RPMI7951 (cell line): ENCODE data around the gene DCAKD. TPM values are rescaled to one million over a fixed set of nuclear protein-coding genes. Genes with fewer than 3 reads are reported as not detected.

ENCODE experiments used
- DNase-seq: peaks from one replicate; pipeline ENCODE4 v3.0.0-alpha.2; 2012; ENCODE audit warnings: low read depth
- total RNA-seq: library from RNA; depleted of rRNA; stranded (reverse); fragments of >200 nt; shearing (Covaris generic); gene quantifications from 2 replicates; pipeline ENCODE4 v1.2.3, GENCODE V29; 2014

The DCAKD gene
- total RNA-seq, 1 experiment from 2014 or later = 35.9 TPM

DNA sequence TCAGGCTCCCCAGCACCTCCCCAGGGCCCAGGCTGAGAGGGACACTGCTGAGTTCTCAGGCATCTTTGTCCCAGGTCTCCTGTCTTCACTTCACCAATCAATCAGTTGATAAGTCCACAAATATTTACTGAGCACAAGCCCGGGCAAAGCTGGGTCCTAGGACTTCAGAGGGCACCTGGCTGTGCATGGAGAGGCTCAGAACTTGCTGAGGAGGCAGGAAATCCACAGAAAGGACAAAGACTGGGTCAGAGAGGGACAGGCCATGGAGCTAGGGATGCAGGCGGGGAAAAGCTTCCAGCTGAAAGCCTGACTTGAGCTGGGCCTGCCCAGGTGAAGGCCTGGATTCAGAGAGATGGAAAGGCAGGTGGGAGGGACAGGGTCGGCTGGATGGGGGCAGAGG is 50.1 kb downstream of the DCAKD start:
- no peak for DNase-seq

DNA sequence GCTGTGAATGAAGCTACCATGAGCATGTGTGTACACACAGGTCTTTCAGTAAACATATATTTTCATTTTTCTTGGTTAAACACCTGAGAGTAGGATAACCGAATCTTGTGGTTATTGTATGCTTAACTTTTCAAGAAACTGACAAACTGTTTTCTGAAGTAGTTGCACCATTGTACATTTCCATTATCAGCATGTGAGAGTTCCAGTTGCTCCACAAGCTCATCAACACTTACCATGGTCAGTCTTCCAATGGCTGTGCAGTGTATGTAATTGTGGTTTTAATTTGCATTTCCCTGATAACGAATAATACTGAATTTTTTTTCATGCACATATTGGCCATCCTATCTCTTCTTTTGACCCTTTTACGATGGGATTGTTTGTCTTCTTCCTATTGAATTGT is 52.0 kb downstream of the DCAKD start:
- DNase-seq = no peak

DNA sequence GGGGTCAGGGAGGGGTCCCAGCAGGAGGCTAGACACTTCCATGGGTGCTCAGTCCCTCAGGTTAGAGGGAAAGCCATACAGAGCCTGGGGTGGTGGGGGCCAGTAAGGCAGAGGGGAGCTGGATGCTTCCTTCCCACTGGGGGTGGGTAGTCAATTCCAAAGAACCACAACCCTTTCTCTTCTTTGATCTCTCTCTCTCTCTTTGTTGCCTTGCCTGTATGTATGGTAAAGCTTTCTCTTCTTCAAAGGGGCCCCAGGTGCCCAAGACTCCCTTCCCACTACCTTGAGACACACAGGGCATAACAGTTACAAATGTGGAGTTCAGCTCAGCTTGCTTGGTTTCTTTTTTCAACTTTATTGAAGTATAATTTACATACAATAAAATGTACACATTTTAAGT is 52.8 kb downstream of the DCAKD start:
- no peak for DNase-seq

DNA sequence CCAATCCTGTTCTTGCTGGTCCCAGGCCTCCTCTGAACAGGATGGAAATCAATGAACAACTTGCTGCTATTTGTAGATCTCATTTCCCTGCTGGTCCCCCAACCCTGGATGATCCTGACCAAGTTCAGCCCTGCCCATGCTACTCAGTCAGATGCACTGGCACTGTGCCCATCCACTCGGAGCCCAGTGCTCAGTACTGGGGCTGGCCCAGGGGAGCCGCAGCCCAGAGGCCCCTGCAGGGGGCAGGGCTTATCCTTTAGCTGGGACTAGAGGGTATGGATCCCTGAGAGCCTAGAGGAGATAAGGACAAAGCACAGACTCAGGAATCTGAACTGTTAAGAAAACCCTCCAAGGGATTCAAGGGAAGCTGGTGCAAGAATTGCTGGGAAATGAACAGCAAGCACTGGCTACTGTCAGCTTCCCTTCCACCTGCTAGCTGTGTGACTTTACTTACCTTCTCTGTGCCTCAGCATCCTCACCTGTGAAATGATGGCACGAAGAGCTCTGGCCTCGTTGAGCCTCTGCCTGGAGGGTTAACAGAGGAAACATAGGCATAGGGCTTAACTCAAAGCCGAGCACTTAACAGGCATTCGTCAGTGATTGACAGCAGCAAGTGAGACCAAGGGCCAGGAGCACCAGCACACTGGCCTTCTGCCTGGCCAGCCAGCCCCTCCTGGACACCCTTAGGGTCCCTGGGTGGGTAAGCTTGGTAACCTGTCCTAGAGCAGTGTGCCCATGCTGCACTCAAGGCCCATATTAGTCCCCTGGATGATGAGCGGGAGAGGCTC is 53.5 kb downstream of the DCAKD start:
- DNase-seq = peak; percentile 18

DNA sequence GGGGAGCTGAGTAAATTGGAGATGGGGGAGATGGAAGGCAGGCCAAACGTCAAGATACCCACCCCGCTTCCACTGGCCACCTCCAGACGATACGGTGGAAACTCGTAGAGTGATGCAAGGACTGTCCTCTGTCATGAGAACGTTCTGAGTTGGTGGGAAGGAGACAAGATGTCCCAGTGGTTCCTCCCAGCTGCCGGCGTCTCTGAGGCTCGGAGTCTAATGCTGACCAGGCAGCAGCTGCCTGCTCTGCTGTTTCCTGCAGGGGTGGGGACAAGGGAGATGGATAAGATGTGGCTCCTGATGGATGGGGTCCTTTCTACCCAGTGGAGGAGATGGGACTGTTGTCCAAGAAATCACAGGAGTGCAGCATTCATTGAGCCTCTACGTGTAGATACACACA is 55.1 kb downstream of the DCAKD start:
- no peak for DNase-seq

DNA sequence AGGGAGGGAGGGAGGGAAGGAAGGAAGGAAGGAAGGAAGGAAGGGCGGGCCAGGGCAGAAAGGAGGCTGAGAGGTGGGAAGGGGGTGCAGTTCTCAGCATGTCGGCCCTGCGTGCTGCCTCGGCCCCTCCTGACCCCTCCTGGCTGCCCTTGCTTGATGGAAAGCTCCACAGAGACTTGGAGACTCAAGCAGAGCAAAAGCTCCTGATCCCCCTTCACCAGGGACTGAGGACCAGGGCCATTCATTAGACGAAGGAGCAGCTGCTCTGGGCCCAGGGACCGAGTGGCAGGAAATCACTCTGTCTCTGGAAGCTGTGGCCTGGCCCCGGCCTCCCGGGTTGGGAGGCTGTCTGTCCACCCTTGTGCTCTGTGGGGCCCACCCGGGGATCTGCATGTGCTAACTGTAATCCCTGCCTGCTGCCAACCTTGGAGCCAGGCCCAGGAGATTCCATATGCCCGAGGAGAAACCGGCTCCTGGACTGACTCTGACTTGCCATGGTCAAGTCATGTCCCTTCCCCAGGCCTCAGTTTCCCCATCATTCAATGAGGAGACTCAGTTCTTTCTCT is 55.9 kb downstream of the DCAKD start:
- DNase-seq = no peak

DNA sequence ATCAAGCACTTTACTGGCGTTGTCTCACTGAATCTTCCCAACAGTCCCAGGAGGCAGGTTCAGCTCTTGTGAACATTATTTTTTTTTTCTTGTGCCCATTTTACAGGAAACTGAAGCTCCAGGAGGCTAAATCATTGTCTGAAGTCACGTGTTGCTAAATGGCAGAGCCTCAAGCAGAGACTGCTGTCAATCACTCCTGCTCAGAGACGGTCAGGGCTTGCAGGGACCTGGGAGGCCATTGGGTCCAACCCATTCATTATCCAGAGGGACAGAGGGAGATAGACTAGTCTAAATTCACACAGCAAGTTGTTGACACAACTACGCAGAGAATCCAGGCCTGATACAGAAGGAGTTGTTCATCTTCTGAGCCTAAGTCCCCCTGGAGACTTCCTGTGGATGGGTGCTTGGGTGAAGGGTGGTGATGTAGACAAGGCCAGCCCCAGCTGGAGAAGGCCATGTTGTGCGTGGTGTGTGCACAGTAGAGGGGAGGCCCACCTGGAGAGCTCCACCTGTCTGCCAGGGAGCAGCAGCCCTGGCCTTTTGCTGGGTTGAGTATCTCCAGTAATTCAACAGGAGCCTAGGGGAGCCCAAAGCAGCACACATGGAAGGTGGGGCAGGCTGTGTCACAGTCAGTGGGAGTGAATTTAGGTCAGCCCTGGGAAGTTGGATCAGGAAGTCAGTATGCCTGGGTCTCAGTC is 59.0 kb downstream of the DCAKD start:
- DNase-seq = no peak

DNA sequence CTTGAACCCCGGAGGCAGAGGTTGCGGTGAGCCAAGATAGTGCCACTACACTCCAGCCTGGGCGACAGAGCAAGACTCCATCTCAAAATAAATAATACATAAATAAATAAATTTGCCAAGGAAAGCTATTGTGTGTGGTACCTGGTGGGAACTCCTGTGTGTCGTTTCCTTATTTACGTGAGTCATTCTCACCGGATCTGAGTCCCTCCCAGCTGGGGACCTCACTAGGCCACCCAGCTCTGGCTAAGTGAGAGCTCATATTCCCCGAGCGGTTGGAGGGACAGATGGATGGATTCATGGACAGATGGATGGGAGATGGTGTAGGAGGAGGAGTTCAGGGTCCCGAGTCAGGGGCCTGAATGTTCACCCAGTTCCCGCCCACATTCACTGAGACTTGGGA is 60.4 kb downstream of the DCAKD start:
- no peak for DNase-seq

DNA sequence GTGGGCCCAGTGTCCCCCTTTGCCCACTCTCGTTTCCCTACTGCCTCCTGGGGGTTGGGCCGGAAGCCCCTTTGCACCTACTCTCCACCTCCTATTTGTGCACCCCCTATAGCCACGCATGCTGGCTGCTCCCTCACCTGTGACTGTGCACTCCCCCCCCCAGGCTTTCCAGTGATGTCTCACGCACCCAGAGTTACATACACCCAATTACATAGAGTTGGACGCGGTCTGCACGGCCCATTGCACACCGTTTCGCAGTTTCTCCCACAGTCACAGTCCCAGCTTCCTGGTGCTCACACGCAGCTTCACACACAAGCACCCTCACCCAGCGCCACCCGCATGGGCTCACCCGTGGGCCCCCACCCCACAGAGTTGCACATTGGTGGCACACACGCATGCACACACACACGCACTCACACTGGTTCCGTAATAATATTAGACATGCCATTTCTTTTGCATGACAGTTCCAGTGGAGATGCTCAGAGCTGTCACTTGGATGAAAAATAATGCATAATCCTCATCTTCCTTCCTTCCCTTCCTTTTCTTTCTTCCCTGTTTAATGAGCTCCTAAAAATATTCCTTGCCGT is 61.8 kb downstream of the DCAKD start:
- no peak for DNase-seq

DNA sequence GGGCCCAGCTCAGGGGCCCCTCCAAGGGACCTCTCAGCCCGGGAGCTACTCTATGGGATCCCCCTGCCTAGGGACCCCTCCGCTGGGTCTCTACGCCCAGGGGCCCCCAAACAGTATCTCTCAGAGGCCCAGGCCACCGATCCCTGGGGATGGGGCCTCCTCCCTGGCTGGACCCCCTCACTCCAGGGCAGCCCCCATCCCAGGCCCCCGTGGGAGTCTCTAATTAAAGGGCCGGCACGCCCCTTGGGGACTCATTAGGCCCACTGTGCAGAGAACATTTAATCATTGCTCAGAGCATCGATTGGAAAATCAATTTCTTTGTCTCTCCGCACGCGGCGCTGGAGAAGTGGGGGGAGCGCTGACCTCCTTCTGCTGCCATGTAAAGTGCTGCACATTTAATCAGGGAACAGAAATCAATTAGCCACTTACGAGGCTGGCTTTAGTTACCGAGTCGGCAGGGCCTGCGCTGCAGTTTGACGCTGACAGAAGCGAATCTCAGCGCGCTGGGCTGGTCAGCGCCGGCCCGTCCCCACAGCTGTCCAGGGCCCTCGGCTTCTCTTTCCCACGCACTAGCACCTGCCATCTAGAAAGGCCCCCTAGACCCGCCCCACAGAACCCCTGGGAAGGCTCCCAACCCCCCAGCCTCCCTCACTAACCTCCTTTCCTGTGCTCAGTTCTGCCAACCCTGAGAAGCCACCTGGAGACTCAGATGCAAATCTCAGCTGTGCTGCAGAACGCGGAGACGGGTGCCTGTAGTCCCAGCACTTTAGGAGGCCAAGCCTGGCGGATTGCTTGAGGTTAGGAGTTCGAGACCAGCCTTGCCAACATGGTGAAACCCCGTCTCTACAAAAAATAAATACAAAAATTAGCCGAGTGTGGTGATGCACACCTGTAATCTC is 63.1 kb downstream of the DCAKD start:
- no peak for DNase-seq

DNA sequence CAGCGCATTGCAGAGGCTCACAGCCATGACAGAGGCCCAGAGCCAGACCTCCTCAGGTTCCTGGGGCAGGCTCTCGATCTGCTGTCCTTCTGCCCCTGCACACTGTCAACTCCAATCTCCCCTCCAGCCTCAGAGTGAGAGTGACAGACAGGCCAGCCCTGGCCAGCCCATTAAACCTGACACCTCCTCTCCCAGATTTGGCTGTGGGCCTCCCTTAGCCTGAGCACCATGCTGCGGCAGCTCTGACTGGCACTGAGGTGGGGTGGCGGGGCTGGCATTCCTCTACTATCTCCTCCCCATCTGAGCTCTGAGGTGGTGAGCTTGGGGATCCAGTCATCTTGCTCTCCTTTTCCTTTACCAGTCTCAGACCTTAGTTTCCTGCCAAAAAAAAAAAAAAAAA is 67.9 kb downstream of the DCAKD start:
- no peak for DNase-seq

DNA sequence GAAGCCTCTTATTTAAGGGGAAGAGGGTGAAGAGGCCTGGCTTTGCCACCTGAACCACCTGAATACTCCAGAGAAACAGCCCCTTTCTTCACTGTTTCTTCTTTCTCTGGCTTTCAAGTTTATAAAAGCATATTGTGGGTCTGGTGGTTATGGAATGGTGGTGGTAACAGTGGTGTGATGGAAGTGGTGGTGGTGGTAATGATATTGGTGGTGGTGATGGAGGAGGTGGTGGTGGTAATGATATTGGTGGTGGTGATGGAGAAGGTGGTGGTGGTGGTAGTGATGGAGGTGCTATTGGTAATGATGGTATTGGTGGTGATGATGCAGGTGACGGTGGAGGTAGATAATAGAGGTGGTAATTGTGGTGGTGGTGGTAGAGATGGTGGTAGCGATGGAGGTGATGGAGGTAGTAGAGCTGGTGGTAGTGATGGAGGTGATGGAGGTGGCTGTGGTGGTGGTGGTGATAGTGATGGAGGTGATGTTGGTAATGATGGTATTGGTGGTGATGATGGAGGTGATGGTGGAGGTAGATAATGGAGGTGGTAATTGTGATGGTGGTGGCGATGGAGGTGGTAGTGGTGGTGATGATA is 69.2 kb downstream of the DCAKD start:
- DNase-seq = no peak

DNA sequence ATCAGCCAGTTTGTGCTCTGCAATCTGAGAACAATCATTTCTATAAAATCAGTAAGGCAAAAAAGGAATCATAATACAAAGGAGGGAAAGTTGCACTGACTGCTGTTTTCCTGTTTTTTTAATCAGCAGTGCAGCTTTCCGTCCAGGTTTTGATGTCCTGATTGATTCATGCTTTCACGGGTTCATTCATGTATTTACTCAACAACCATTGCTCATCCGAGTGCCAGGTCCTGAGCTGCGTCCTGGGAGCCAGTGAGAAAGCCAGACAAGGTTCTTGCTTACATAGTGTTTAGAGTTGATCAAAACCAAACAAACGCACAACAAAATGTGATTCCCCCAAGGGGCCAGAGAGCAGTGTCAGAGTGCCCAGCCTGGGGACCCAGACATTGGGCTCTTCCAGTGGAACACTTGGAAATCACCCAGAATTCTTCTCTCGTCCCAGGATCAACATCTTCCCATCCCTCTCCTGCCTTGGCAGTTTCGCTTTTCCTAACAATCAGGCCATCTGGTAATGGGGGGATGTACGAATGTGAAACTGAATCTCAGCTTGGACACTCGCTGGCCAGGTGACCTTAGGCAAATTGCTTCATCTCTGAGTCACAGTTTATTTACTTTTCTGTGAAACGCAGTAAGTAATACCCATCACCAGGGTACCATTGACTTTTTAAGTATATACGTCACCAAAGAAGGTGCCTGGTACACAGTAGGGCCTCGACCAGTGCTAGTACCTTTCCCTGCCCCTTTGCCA is 70.0 kb downstream of the DCAKD start:
- peak; percentile 83 for DNase-seq

DNA sequence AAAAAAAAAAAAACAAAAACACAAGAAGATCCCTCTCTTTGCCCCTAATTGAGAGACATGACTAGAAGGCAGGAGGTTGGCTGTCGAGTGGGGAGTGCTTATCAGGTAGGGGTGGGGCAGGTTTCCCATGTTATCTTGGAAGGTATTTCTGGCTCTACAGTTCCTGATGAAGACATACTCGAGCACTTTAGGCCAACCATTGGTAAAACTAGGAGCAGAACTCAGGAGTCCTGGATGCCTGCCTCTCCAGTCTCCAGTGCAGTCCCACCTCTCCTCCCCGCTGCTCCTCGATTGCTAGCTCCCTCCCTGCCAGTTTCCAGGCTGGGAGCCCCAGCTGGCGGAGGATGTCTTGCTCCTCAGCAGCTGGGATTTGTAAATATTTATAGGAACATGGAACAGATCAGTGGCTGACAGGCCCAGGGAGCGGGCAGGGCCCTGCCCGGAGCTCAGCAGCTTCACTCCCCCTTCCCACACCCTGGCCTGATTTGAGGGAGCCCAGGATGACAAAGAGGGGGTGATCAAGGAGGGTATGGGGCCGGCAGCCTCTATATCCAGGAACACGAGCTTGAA is 71.9 kb downstream of the DCAKD start:
- no peak for DNase-seq

DNA sequence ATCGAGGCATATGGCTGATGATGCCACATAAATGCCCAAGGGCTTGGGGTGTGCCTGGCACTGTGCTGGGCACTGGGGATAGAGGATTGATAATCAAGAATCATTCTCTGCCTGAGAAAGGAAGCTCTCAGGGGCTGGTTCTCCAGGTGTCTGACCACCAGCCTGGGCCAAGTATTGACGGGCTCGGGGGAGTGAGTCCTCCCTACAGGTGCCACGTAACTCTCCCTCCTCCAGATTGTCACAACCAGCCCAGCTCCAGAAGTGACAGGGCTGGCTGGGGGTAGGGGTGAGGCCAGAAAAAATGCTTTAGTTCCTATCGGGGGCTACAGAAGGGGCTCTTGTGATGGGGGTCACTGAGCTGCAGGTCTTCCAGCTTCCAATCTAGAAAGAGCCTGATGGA is 72.6 kb downstream of the DCAKD start:
- no peak for DNase-seq

DNA sequence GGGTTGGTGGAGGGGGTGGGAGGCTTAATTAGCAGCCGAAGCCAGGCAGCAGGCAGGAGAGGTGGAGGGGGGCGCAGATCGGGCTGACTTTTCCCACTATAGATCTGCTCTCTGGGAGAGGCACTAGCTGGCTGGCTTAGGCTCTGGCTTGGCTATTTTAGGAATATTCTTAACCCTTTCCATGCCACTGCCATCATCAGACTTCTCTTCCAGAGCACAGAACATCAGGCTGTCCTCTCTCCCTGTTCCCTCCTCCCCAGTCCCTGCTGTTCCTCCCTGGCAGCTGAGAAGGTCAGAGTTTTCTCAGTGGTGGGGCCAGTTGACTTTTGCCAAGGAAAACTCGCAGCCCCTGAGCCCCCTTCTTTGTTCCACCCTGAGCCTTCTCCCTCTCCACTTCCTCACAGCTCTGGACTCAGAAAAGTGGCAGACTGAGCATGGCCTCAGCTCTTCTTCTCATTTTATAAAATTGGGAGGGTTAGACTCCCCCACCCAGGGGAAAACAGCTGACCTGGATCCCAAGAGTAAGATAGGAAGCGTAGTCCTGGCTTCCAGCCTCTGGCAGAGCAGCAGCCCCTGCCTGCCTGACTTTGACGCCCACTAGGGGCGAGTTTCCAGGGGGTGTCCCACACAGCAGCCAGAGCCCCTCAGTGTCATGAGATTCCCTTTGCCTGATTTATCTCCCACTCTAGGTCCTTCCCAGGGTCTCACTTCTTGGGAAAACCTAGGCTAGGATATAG is 73.5 kb downstream of the DCAKD start:
- no peak for DNase-seq

DNA sequence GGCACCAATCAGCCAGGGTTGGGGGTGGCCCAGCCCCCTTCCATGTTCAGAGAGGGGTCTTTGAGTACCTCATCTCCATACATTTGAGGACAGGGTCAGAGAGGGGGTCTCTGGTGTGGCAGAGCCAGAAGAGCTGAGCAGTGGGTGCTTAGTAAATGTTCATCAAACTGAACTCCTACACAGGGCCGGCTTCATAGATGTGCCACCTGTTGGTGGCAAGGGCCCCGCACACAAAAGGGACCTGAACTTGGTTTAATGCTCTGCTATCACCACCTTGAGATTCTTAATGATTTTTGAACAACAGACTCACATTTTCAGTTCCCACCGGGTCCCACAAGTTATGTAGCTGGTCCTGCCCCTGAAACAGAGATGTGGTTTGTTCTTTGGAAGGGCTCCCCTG is 74.4 kb downstream of the DCAKD start:
- no peak for DNase-seq

DNA sequence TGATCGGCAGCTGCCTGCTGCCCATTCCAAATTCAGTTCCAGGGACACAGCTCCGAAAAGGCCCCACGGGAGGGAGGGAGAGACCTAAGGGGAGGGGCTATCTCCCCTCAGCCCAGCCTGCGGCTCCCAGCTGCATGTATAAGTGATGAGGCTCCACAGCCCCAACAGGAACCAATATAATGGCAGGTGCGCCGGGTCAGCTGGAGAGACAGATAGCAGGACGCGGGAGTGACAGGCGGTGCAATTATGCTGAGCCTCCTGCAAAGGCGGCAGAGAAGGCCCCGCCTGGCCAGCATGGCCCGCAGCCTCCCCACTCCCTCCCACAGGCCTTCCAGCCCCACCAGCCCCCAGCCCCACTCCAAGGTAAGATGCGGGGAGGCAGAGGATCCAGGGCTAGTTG is 75.2 kb downstream of the DCAKD start:
- DNase-seq = no peak
